RPMI7951 (cell line): Measurements from ENCODE around the gene SPANXN2. TPM values are rescaled to one million over a fixed set of nuclear protein-coding genes. Genes with fewer than 3 reads are reported as not detected.
"Not testable (repeated sequence)": the region's sequence is repeated elsewhere in the genome, so short reads cannot be mapped to it uniquely, and the experiment has no call there.

ENCODE experiments used
- DNase-seq: peaks from one replicate; pipeline ENCODE4 v3.0.0-alpha.2; 2012; ENCODE audit warnings: low read depth
- total RNA-seq: library from RNA; depleted of rRNA; stranded (reverse); fragments of >200 nt; shearing (Covaris generic); gene quantifications from 2 replicates; pipeline ENCODE4 v1.2.3, GENCODE V29; 2014; rRNA removed

SPANXN2 gene
- total RNA-seq, result not detected in 2 replicates

GRCh38 chrX:143720652-143721051 lies at the start of gene SPANXN2:
SPANXN2 (minus strand) TSS chrX:143720752; CDS start chrX:143720668, 84 bp downstream.
- not testable (repeated sequence) for DNase-seq

GRCh38 chrX:143768976-143769375 lies 48.4 kb upstream of the SPANXN2 start:
- no peak for DNase-seq

- DNase-seq, result not testable (repeated sequence)
Measured at GRCh38 chrX:143767789-143768188, 47.2 kb upstream of the SPANXN2 start.

- DNase-seq, result no peak
Measured at GRCh38 chrX:143757887-143758286, 37.3 kb upstream of the SPANXN2 start.

GRCh38 chrX:143757375-143757774 lies 36.8 kb upstream of the SPANXN2 start:
- DNase-seq, result no peak

- peak; percentile 22 for DNase-seq
Measured at GRCh38 chrX:143754183-143754582, 33.6 kb upstream of the SPANXN2 start.

GRCh38 chrX:143733866-143734265 lies 13.3 kb upstream of the SPANXN2 start:
- no peak for DNase-seq

GRCh38 chrX:143726296-143726695 lies 5.7 kb upstream of the SPANXN2 start:
- no peak for DNase-seq

- DNase-seq, result no peak
Measured at GRCh38 chrX:143701460-143701859, 19.1 kb downstream of the SPANXN2 start.

- DNase-seq, result no peak
Measured at GRCh38 chrX:143694885-143695284, 25.7 kb downstream of the SPANXN2 start.

GRCh38 chrX:143683486-143683885 lies 37.1 kb downstream of the SPANXN2 start:
- DNase-seq, result no peak

- no peak for DNase-seq
Measured at GRCh38 chrX:143674926-143675325, 45.6 kb downstream of the SPANXN2 start.

- DNase-seq, result peak; percentile 25
Measured at GRCh38 chrX:143669395-143669794, 51.2 kb downstream of the SPANXN2 start.

- DNase-seq, result peak; percentile 7
Measured at GRCh38 chrX:143664302-143664701, 56.2 kb downstream of the SPANXN2 start.

GRCh38 chrX:143663755-143664154 lies 56.8 kb downstream of the SPANXN2 start:
- DNase-seq, result no peak

Other genes with a start within 250 kb of the SPANXN2 start
- not detected in 2 replicates for gene SPANXN3, start 203.3 kb downstream of the SPANXN2 start, total RNA-seq
- not detected in 2 replicates for gene SLITRK4, start 84.7 kb downstream of the SPANXN2 start, total RNA-seq
- not detected in 2 replicates for gene UBE2NL, start 163.3 kb upstream of the SPANXN2 start, total RNA-seq